GM12878 (cell line): ENCODE data around the gene ZNF839.

Experiments
- ASH2L ChIP-seq: fragments of 300-600, 200-600 bp; sonication (generic); IDR thresholded peaks from 2 replicates; pipeline ENCODE4 v1.6.1; 2017; ENCODE audit warnings: low read depth, mild to moderate bottlenecking, borderline replicate concordance
- CTCF ChIP-seq, 3 experiments: IDR thresholded peaks in 2 of 3; conservative IDR thresholded peaks in 1 of 3; 2 replicates each; pipeline ENCODE4 v1.5.1; 2011; ENCODE audit warnings: low read depth in 3 of 3, low read length in 3 of 3, mild to moderate bottlenecking in 3 of 3, control low read depth in 2 of 3, moderate library complexity in 2 of 3, inconsistent platforms in 1 of 3, mixed read lengths in 1 of 3; ENCODE audit not compliant: control insufficient read depth in 2 of 3, insufficient read depth in 1 of 3; ENCODE audit errors: extremely low read depth in 1 of 3
- DPF2 ChIP-seq: fragments of 450-650 bp; IDR thresholded peaks from 2 replicates; pipeline ENCODE4 v1.6.1; 2017; ENCODE audit warnings: mild to moderate bottlenecking
- EGR1 ChIP-seq, 2 experiments: IDR thresholded peaks; 1 replicate in 1 of 2; 2 replicates in 1 of 2; pipeline ENCODE4 v1.6.1; 2011 to 2012; ENCODE audit warnings: low read depth in 2 of 2, low read length in 2 of 2, borderline replicate concordance in 1 of 2, mild to moderate bottlenecking in 1 of 2, moderate library complexity in 1 of 2
- ELK1 ChIP-seq: IDR thresholded peaks from 2 replicates; pipeline ENCODE4 v1.6.1; 2012; ENCODE audit warnings: low read depth, low read length, improper control_type of control experiment
- EP300 ChIP-seq, 2 experiments: fragments of 150-350 bp in 1 of 2; IDR thresholded peaks; 2 replicates each; pipeline ENCODE4 v1.6.1; 2011 to 2012; ENCODE audit warnings: low read depth in 2 of 2, low read length in 2 of 2, borderline replicate concordance in 1 of 2, improper control_type of control experiment in 1 of 2, inconsistent platforms in 1 of 2; ENCODE audit not compliant: control insufficient read depth in 1 of 2
- EZH2 ChIP-seq: IDR thresholded peaks from 2 replicates; pipeline ENCODE4 v1.6.1; 2012; ENCODE audit warnings: low read depth, mild to moderate bottlenecking, control low read depth, inconsistent platforms, low read length, borderline replicate concordance; ENCODE audit not compliant: control insufficient read depth
- GABPA ChIP-seq: IDR thresholded peaks from 2 replicates; pipeline ENCODE4 v1.6.1; 2014; ENCODE audit warnings: antibody characterized with exemption, low read depth, mild to moderate bottlenecking, inconsistent platforms
- HCFC1 ChIP-seq: fragments of 150-350 bp; IDR thresholded peaks from 2 replicates; pipeline ENCODE4 v1.6.1; 2014; ENCODE audit warnings: low read length
- POLR2A ChIP-seq: IDR thresholded peaks from 2 replicates; pipeline ENCODE4 v1.6.1; 2011; ENCODE audit warnings: low read depth, mild to moderate bottlenecking, low read length
- POLR2AphosphoS5 ChIP-seq: IDR thresholded peaks from 2 replicates; pipeline ENCODE4 v1.6.1; 2011; ENCODE audit warnings: mild to moderate bottlenecking, low read length, inconsistent platforms
- SMAD1 ChIP-seq: fragments of 450-650 bp; IDR thresholded peaks from 2 replicates; pipeline ENCODE4 v1.6.1; 2018; ENCODE audit warnings: mild to moderate bottlenecking, low read depth; ENCODE audit not compliant: partially characterized antibody
- SUZ12 ChIP-seq: fragments of 200-600 bp; sonication (generic); IDR thresholded peaks from one replicate; pipeline ENCODE4 v1.6.1; 2018; ENCODE audit warnings: antibody characterized with exemption, mild to moderate bottlenecking; ENCODE audit not compliant: unreplicated experiment
- ZNF274 ChIP-seq: IDR thresholded peaks from one replicate; pipeline ENCODE4 v1.8.0; 2011; ENCODE audit not compliant: insufficient read length, insufficient read depth

GRCh38 chr14:102390064-102390855 is 70.7 kb downstream of the ZNF839 start:
- TF ChIP-seq HCFC1 (no peak), ELK1 (no peak), EZH2 (no peak), EGR1 (IDR thresholded peaks at IDR 0.05; ENCODE audit: borderline replicate concordance in 1 of 2, low read depth in 2 of 2, low read length in 2 of 2) (no peak), POLR2AphosphoS5 (no peak), DPF2 (no peak), POLR2A (no peak), GABPA (no peak), EP300 (IDR thresholded peaks at IDR 0.05; ENCODE audit: borderline replicate concordance in 1 of 2, control insufficient read depth in 1 of 2, low read depth in 2 of 2, low read length in 2 of 2) (no peak), ASH2L (no peak), SMAD1 (no peak), ZNF274 (no peak), SUZ12 (no peak), CTCF (IDR thresholded peaks at IDR 0.05 in 2 of 3, conservative IDR thresholded peaks at IDR 0.05 in 1 of 3; ENCODE audit: control insufficient read depth in 2 of 3, extremely low read depth in 1 of 3, insufficient read depth in 1 of 3, low read depth in 3 of 3, low read length in 3 of 3) (no peak)
